Measurements from ENCODE around the gene FBH1. TPM values are rescaled to one million over a fixed set of nuclear protein-coding genes. Genes with fewer than 3 reads are reported as not detected.
A peak's percentile ranks its signal among the peaks of the same experiment; 100 is the strongest.

The FBH1 gene
- total and polyA plus RNA-seq, 4 donors: 52.8 to 95.5 (median 65.8) TPM

DNA sequence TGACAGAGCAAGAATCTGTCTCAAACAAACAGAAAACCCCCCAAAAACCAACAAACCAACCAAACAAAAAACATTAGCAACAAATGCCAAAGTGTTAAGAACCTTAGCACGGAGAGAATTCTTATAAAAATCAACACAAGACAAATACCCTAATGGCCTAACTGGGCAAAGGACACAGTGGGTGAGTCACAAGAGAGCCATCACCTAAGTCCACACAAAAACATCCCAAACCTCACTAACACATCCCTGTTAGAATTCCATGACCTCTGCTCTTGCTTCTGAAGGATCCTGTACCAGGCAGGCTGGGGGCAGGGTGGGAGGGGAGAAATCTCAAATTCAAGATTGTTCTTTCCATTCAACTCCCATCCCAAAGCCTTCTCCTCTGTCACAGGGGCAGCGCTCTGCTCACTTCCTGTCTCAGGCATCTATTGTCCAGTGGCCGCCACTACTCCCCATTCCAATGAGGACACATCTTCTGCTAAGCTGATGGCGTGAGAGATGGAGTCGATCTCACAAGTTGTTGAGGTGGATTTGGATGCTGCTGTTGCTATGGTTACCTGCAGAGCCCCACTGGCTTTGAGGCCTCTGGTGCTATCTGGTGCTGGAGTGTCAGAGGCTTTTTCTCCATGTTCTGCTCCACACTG, 78.1 kb downstream of the FBH1 start:
- Histone ChIP-seq H3K4me3 (ENCODE audit: low read depth, low read length) (no peak overlapping the region), H3K9me3 (ENCODE audit: control insufficient read depth, insufficient read depth, low read length) (no peaks in the 10 kb centered on the region), H3K27me3 (ENCODE audit: control insufficient read depth, insufficient read depth, low read length) (no peaks in the 10 kb centered on the region), H3K27ac (ENCODE audit: low read depth, low read length) (no peak overlapping the region), H3K36me3 (ENCODE audit: control insufficient read depth, insufficient read depth, low read length) (no peaks in the 10 kb centered on the region), H3K4me1 (ENCODE audit: control insufficient read depth, insufficient read depth, low read length) (no peaks in the 10 kb centered on the region)
- WGBS (ENCODE audit: insufficient coverage): no CpG with 5 or more reads among the region's 5 CpGs
- peak in 2 of 6 donors; percentile 23 to 73 for DNase-seq (ENCODE audit: low read depth in 4 of 6, low spot score in 6 of 6)

DNA sequence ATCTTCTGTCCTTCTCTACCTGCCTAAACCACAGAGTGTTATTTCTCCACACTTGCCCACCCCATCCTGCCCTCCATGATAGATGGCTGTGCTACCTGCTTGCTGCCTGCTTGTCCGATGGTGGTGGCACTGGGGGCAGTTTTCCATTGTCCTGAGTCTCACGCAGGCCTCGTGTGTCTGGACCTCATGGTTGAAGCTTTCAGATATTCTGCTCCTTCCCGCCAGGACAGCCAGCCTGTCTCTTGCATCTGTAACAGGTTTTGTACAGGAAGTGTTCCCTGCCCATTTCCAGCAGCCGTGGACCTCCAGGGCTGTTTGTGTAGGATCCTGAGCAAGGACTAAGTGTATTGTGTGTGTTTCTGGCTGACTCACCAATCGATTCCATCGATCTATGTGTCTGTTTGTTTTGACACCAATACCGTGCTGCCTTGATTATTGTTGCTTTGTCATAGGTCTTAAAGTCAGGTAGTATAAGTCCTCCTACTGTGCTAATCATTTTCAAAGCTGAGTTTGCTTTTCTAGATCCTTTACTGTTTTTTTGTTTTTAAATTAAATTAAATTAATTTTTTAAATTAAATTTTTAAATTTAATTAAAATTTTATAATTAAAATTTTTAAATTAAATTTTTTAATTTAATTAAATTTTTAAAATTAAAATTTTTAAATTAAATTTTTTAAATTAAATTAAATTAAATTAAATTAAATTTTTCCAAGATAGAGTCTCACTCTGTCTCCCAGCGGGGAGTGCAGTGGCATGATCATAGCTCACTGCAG, 78.8 kb downstream of the FBH1 start:
- 90% methylated on average over 5 of the region's 9 CpGs for WGBS (ENCODE audit: insufficient coverage)
- H3K4me3 ChIP-seq (ENCODE audit: low read depth, low read length): no peak overlapping the region
- peak in 1 of 6 donors; percentile 6 for DNase-seq (ENCODE audit: low read depth in 4 of 6, low spot score in 6 of 6)
- no peaks in the 10 kb centered on the region for H3K9me3 ChIP-seq (ENCODE audit: control insufficient read depth, insufficient read depth, low read length)
- H3K36me3 ChIP-seq (ENCODE audit: control insufficient read depth, insufficient read depth, low read length): no peaks in the 10 kb centered on the region
- no peak overlapping the region for H3K27ac ChIP-seq (ENCODE audit: low read depth, low read length)
- H3K4me1 ChIP-seq (ENCODE audit: control insufficient read depth, insufficient read depth, low read length): no peaks in the 10 kb centered on the region
- H3K27me3 ChIP-seq (ENCODE audit: control insufficient read depth, insufficient read depth, low read length): no peaks in the 10 kb centered on the region

DNA sequence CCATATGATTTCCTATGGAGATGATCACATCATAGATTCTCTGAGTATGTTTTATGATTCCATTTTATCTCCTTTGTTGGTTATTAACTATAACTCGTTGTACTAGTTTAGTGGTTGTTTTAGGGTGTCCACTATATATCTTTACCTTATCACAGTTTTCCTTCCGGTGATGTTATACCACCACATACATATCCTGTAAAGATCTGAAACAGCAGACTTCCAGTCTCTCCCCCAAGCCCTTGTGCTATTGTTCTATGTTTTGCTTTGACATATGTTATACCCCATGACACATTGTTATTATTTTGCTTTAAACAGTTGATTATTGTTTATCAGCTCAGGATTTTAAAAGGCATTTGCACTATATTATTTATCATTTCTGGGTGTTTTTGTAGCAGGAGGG, 80.0 kb downstream of the FBH1 start:
- Histone ChIP-seq H3K27ac (ENCODE audit: low read depth, low read length) (no peak overlapping the region), H3K4me3 (ENCODE audit: low read depth, low read length) (no peak overlapping the region), H3K36me3 (ENCODE audit: control insufficient read depth, insufficient read depth, low read length) (no peaks in the 10 kb centered on the region), H3K9me3 (ENCODE audit: control insufficient read depth, insufficient read depth, low read length) (no peaks in the 10 kb centered on the region), H3K27me3 (ENCODE audit: control insufficient read depth, insufficient read depth, low read length) (no peaks in the 10 kb centered on the region), H3K4me1 (ENCODE audit: control insufficient read depth, insufficient read depth, low read length) (no peaks in the 10 kb centered on the region)
- DNase-seq (ENCODE audit: low read depth in 4 of 6, low spot score in 6 of 6): no peak
- no CpG with 5 or more reads among the region's 2 CpGs for WGBS (ENCODE audit: insufficient coverage)

DNA sequence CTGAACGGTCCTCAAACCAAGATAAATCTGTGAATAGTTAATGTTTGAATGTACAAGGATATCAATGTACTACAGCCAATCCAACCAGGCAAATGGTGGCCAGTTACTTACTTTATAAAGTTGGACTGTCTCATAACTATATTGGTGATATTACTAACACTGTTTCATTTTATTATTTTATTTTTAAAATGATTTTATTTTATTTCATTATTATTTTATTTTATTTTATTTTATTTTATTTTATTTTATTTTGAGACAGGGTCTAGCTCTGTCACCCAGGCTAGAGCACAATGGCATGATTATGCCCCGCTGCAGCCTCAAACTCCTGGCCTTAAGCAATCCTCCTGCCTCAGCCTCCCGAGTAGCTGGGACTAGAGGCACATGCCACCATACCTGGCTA, 80.5 kb downstream of the FBH1 start:
- no peak for DNase-seq (ENCODE audit: low read depth in 4 of 6, low spot score in 6 of 6)
- Histone ChIP-seq H3K9me3 (ENCODE audit: control insufficient read depth, insufficient read depth, low read length) (no peaks in the 10 kb centered on the region), H3K36me3 (ENCODE audit: control insufficient read depth, insufficient read depth, low read length) (no peaks in the 10 kb centered on the region), H3K4me1 (ENCODE audit: control insufficient read depth, insufficient read depth, low read length) (no peaks in the 10 kb centered on the region), H3K27me3 (ENCODE audit: control insufficient read depth, insufficient read depth, low read length) (peaks cover 2% of the 10 kb centered on the region), H3K27ac (ENCODE audit: low read depth, low read length) (no peak overlapping the region), H3K4me3 (ENCODE audit: low read depth, low read length) (no peak overlapping the region)
- WGBS (ENCODE audit: insufficient coverage): 100% methylated on average over 2 of the region's 3 CpGs

DNA sequence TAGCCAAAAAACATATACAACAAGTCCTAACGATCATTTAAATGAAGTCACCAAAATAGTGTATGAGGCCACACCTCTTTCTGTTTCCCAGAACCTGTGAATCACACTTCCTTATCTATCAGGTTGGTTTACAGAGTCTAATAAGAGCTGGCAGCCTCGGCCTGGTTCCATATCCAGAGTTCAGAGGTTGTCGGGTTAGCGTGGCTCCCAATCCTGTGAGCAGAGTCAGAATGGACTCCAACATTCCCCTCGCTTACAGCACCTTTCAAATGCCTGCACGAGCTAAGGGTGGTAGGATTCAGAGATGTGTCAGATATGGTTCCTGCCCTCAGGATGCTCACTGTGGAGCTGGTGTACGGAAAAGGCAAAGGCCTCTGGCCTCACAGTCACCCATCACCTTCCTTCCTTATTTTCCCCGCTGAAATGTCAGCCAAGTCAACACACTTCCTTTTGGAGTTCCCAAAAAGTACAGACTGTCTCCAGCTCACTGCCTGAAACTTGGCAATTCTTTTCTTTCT, 81.3 kb downstream of the FBH1 start:
- no peak overlapping the region for H3K4me3 ChIP-seq (ENCODE audit: low read depth, low read length)
- no peaks in the 10 kb centered on the region for H3K4me1 ChIP-seq (ENCODE audit: control insufficient read depth, insufficient read depth, low read length)
- H3K27ac ChIP-seq (ENCODE audit: low read depth, low read length): no peak overlapping the region
- H3K36me3 ChIP-seq (ENCODE audit: control insufficient read depth, insufficient read depth, low read length): no peaks in the 10 kb centered on the region
- WGBS (ENCODE audit: insufficient coverage): 92% methylated on average over 4 of the region's 8 CpGs
- no peaks in the 10 kb centered on the region for H3K9me3 ChIP-seq (ENCODE audit: control insufficient read depth, insufficient read depth, low read length)
- H3K27me3 ChIP-seq (ENCODE audit: control insufficient read depth, insufficient read depth, low read length): peaks cover 7% of the 10 kb centered on the region
- DNase-seq (ENCODE audit: low read depth in 4 of 6, low spot score in 6 of 6): no peak

DNA sequence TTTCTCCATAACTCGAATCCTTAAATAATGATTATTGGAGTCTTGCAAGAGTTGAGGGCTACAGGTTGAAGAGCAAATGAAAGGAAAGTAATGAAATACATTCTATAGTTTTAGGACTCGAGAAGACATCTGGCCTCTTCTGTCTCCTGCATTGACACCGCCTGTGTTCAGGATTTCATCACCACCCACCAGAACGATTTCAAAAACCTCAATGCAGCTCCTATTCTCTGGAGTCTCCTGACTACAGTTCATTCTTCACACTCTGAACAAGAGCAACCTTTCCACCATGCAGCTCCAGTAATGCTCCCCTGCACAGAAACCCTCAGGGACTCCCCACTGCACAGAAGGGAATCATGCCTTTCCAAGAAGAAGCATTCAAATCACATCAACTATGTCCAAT, 81.8 kb downstream of the FBH1 start:
- 81% methylated on average over 3 of the region's 4 CpGs for WGBS (ENCODE audit: insufficient coverage)
- Histone ChIP-seq H3K4me3 (ENCODE audit: low read depth, low read length) (no peak overlapping the region), H3K9me3 (ENCODE audit: control insufficient read depth, insufficient read depth, low read length) (no peaks in the 10 kb centered on the region), H3K27ac (ENCODE audit: low read depth, low read length) (no peak overlapping the region), H3K27me3 (ENCODE audit: control insufficient read depth, insufficient read depth, low read length) (peaks cover 13% of the 10 kb centered on the region), H3K4me1 (ENCODE audit: control insufficient read depth, insufficient read depth, low read length) (peaks cover 4% of the 10 kb centered on the region), H3K36me3 (ENCODE audit: control insufficient read depth, insufficient read depth, low read length) (no peaks in the 10 kb centered on the region)
- DNase-seq (ENCODE audit: low read depth in 4 of 6, low spot score in 6 of 6): no peak

DNA sequence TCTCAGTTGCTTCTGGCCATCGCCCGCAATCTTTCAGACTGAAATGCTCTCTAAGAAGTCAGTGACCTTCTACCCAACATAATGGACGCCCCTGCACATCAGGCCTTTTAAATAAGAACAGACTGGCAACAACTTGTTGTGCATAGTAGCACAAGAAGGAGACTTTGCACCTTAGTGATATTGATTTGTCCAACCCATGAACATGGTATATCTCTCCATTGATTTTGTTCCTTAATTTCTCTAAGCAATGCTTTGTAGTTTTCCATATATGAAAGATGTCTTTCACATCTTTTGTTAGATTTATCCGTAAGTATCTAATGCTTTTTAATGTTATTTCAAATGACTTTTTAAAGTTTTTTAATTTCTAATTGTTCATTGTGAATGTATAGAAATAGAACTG, 83.0 kb downstream of the FBH1 start:
- H3K4me1 ChIP-seq (ENCODE audit: control insufficient read depth, insufficient read depth, low read length): peaks cover 7% of the 10 kb centered on the region
- no peaks in the 10 kb centered on the region for H3K36me3 ChIP-seq (ENCODE audit: control insufficient read depth, insufficient read depth, low read length)
- H3K27ac ChIP-seq (ENCODE audit: low read depth, low read length): no peak overlapping the region
- WGBS (ENCODE audit: insufficient coverage): 100% methylated on average over 2 of the region's 4 CpGs
- no peak for DNase-seq (ENCODE audit: low read depth in 4 of 6, low spot score in 6 of 6)
- no peaks in the 10 kb centered on the region for H3K9me3 ChIP-seq (ENCODE audit: control insufficient read depth, insufficient read depth, low read length)
- H3K27me3 ChIP-seq (ENCODE audit: control insufficient read depth, insufficient read depth, low read length): peaks cover 19% of the 10 kb centered on the region
- no peak overlapping the region for H3K4me3 ChIP-seq (ENCODE audit: low read depth, low read length)

DNA sequence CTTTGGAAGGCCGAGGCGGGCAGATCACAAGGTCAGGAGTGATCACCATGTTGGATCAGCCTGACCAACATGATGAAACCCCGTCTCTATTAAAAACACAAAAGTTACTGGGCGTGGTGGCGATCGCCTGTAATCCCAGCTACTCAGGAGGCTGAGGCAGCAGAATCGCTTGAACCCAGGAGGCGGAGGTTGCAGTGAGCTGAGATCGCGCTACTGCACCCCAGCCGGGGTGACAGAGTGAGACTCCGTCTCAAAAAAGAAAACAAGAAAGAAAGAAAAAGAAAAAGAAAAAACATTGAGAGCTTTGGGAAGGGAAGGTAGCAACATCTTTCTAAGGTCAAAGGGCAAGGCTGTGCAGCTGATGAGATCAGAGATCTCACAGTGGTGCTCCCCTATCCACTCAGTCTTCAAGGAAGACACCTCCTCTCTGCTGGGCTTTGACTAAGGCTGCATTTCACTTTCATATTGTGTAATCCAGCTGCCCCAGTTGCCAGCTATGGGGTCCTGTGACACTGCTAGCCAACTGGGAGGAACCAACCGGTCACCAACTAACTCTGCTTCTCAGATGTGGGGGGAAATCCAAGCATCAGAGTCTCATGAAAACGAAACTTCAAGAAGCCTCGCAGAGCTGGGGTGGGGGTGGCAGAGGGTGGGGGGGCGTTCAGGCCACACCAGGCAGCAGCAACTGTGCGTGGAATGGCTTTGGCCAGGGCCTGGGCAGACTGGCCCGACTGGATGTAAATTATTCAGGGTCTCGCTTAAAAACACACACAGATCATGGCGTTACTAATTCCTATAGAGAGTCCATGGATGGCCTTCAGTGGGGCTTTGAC, 85.8 kb downstream of the FBH1 start:
- Histone ChIP-seq H3K9me3 (ENCODE audit: control insufficient read depth, insufficient read depth, low read length) (no peaks in the 10 kb centered on the region), H3K36me3 (ENCODE audit: control insufficient read depth, insufficient read depth, low read length) (no peaks in the 10 kb centered on the region), H3K4me1 (ENCODE audit: control insufficient read depth, insufficient read depth, low read length) (peaks cover 9% of the 10 kb centered on the region), H3K27me3 (ENCODE audit: control insufficient read depth, insufficient read depth, low read length) (peaks cover 25% of the 10 kb centered on the region), H3K4me3 (ENCODE audit: low read depth, low read length) (no peak overlapping the region), H3K27ac (ENCODE audit: low read depth, low read length) (no peak overlapping the region)
- no peak for DNase-seq (ENCODE audit: low read depth in 4 of 6, low spot score in 6 of 6)
- WGBS (ENCODE audit: insufficient coverage): 64% methylated on average over 13 of the region's 20 CpGs

DNA sequence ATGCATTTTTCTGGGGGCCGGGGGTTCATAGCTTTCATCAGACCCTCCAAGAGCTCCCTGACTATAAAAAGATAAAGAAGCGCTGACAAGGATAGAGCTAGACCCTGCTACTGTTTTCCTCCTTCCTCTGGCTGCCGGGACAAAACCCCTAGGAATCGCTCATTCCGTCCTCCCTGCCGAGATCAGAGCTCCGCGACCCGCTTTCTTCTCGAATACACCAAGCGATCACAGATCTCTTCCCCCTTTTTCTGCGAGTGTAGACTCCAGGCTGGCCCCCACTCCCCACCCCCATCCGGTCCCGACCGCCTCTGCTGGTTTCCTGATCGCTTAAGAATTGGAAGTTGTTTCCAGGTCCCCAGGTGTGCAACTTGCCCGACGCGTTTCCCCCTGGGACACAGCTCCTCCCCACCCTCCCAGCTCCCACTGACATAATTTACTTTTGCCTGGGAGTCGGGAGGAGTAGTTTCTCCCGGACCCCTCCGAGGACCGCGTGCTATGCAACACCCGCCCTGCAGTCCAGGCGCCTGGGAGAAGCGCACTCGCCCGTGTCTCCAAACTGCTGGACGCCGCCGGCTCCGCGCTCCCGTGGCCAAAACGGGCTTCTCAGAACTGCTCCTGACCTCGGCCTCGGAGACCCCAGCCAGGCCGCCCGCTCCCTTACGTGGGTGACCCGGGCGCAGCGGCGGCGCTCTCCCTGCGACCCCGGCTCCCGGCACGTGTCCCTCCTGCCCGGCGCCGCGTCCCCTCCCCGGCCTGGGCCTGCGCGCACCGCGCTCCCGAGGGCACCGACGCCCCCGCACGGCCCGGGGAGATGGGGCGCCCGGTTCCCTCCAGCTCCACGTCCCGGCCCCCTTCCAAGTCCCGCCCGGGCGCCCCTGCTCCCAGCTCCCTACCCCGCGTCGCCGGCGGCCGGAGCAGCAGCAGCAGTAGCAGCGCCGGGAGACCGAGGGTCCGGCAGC, 86.7 kb downstream of the FBH1 start:
- Histone ChIP-seq H3K4me1 (ENCODE audit: control insufficient read depth, insufficient read depth, low read length) (peaks cover 9% of the 10 kb centered on the region), H3K27me3 (ENCODE audit: control insufficient read depth, insufficient read depth, low read length) (peaks cover 25% of the 10 kb centered on the region), H3K9me3 (ENCODE audit: control insufficient read depth, insufficient read depth, low read length) (no peaks in the 10 kb centered on the region), H3K27ac (ENCODE audit: low read depth, low read length) (no peak overlapping the region), H3K36me3 (ENCODE audit: control insufficient read depth, insufficient read depth, low read length) (no peaks in the 10 kb centered on the region), H3K4me3 (ENCODE audit: low read depth, low read length) (peak overlapping the region; percentile 45)
- WGBS (ENCODE audit: insufficient coverage): 1% methylated on average over 78 of the region's 82 CpGs
- peak in 2 of 6 donors; percentile 7 to 11 for DNase-seq (ENCODE audit: low read depth in 4 of 6, low spot score in 6 of 6)

Measured in spinal cord (tissue), 10 donors.